Measurements from ENCODE around the gene THSD8.
A peak's percentile ranks its signal among the peaks of the same experiment; 100 is the strongest.
"Not testable (repeated sequence)": the region's sequence is repeated elsewhere in the genome, so short reads cannot be mapped to it uniquely, and the experiment has no call there.

THSD8 gene

DNA sequence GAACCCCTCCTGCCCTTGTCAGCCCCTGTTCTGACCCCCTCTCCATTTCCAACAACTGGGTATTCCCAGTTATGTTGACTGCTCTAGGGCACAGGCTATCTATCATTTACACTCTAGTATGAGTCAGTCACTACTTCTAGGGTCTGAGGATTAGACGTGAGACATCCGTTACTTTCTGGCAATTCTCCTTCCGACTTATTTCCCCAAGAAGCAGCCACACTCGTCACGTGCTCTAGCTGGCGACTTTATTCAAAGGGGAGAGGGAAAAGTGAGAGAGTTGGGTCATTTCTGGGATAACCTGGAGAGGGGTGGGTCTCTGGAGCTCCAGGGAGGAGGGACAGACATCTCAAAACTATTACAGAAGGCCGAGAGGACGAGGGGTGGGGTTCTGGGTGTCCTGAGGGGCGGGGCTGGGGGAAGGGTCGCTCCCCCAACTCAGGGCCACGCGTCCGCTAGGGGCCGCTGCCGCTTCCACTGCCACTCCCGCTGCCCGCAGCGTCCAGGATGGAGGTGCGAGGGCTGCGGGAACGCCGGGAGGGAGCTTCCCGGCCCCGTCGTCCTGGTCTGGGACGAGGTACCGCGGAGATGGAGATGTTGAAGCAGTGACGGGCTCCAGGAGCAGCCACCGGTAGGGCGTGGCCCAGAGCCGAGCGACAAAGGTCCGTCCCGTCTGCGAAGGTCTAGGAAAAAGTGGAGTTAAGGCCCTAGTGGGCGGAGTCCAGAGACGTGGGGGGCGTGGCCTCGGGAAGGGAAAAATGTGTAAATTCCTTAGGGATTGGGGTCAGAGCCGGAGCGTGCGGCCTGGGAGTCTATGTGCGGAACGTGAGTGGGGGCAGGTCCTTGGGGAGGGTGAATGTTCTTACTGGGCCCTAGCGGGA is 23.6 kb downstream of the THSD8 start:
- peak; percentile 91 for DNase-seq (ENCODE audit: low spot score)

- peak; percentile 87 for DNase-seq (ENCODE audit: low spot score)
Measured at GRCh38 chr19:12828494-12828893, 26.6 kb downstream of the THSD8 start.

DNA sequence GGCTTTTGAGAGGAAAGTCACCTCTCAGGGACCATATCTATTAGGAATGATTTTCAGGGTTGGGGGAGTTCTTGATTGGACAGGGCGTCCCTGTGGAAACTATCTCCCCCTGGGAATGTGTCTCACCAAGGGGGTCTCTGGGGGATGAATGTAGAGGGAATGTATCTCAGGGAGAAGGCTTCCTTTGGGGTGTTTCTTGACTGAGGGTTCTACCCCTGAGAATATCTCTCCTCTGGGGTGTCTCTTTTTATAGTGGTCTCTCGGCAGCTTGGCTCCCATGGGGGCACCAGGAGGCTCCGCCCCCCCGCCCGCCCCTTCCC is 31.5 kb downstream of the THSD8 start:
- DNase-seq (ENCODE audit: low spot score) = no peak

GRCh38 chr19:12833738-12834565 is 32.1 kb downstream of the THSD8 start:
- DNase-seq (ENCODE audit: low spot score) = peak; percentile 95

DNA sequence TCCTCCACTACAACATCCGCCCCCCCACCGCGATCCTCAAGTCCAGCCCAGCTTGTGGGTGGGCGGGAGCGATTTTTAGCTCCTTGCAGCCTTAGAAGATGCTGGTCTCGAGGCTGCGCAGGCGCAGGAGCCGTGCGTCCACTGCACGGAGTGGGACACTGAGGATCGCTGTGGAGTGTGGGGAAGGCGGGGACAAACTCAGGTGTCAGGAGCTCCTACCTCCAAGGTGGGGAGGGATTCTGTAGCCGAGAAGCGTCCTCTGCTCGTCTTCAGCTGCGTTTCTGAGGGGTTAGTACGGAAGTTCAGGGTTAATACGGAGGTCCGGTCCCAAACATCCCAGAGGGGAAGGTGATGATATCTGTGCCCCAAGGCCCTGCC is 32.7 kb downstream of the THSD8 start, which contains the start of gene RTBDN:
RTBDN (minus strand) TSS at position 14 of the 378 bp plus-strand sequence. CDS start 4,600 bp downstream, outside the sequence.
- peak; percentile 43 for DNase-seq (ENCODE audit: low spot score)

- DNase-seq (ENCODE audit: low spot score) = peak; percentile 84
Measured at GRCh38 chr19:12834976-12835757, 33.3 kb downstream of the THSD8 start.

- no peak for DNase-seq (ENCODE audit: low spot score)
Measured at GRCh38 chr19:12836529-12836863, 34.6 kb downstream of the THSD8 start.

- no peak for DNase-seq (ENCODE audit: low spot score)
Measured at GRCh38 chr19:12837225-12837624, 35.4 kb downstream of the THSD8 start.

GRCh38 chr19:12838182-12838885 is 36.5 kb downstream of the THSD8 start, which contains the start of gene MAST1:
Gene MAST1, plus strand, starts transcription at chr19:12838515. Its CDS starts 58 bp downstream, at chr19:12838573.
- DNase-seq (ENCODE audit: low spot score) = peak; percentile 89

DNA sequence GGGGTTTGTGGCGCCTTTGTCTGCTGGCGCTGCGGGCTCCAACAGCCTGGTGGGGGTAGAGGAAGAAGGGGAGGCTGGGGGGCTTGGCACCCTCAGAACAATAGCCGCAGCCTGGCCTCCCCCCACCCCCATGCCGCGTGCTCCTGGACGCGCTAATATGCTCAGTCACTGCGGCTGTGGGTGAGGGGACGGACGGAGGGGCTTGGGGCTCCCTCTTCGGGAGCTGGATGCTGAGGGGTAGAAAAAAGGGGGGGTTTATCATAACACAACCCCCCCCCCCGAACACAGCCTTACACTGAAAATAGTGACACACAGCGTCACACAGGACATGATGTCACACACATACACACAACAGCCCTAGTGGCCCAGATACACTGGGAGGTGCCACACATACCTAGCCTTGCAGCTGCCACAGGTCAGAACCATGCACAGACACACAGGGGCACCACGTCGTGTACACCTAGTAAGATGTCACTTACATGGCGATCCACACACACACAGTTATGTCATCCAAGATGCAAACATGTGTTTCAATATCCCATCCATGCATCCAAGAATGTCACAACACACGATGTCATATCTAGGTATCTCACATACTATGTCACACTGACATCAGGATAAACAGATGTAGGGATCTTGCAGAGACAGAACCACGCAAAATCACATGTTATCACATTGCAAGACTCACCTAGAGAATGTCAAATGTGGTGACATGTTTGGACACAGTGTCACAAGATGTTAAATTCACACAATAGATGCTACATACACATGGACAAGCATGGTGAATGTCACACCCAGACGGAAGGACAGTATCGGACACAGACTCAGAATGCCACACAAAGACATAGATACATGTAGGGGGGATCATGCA is 37.3 kb downstream of the THSD8 start:
- DNase-seq (ENCODE audit: low spot score) = no peak

DNA sequence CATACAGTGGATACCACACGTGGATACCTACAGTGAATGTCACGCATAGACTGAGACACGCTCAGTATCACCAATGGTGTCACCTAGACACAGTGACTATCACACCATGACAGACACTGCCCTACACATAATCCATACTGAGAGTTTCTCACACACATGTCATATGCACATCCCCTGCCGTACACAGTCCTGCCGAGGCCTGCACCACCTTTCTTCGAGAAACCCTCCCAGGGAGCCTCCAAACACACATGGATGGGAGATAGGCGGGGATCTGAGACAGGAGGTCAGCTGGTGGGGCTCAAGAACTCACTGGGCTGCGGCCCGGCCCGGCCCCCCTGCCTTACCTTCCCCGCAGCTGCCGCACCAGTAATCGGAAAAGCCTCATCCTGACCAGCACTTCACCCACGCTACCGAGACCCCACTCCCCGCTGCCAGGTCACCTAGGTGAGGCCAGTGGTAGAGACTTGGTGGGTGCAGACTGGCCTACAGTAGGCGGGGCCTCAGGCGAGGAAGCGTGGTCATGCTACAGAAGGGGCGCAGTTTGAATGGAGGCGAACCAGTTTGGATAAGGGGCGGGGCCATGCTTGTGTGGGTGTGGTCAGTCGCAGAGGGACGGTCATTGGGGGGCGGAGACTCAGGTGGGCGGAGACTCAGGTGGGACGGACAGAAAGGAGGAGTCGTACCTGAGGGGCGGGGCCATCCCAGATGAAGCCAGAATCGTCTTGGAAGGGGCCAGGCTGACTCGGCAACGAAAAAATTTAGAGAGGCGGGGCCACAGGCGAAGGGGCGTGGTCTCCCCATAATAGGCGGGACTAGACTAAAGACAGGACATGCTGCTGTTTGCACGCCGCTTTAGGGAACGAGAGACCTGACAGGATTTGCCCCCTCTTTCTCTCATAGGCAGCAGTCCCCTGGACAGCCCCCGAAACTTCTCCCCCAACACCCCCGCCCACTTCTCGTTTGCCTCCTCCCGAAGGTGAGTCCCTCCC is 38.5 kb downstream of the THSD8 start:
- peak; percentile 87 for DNase-seq (ENCODE audit: low spot score)

- peak; percentile 90 for DNase-seq (ENCODE audit: low spot score)
Measured at GRCh38 chr19:12841094-12841493, 39.2 kb downstream of the THSD8 start.

- DNase-seq (ENCODE audit: low spot score) = no peak
Measured at GRCh38 chr19:12842511-12842910, 40.6 kb downstream of the THSD8 start.

- no peak for DNase-seq (ENCODE audit: low spot score)
Measured at GRCh38 chr19:12843328-12843727, 41.5 kb downstream of the THSD8 start.

- no peak for DNase-seq (ENCODE audit: low spot score)
Measured at GRCh38 chr19:12843999-12844732, 42.3 kb downstream of the THSD8 start.

GRCh38 chr19:12846613-12847012 is 44.7 kb downstream of the THSD8 start:
- not testable (repeated sequence) for DNase-seq (ENCODE audit: low spot score)

DNA sequence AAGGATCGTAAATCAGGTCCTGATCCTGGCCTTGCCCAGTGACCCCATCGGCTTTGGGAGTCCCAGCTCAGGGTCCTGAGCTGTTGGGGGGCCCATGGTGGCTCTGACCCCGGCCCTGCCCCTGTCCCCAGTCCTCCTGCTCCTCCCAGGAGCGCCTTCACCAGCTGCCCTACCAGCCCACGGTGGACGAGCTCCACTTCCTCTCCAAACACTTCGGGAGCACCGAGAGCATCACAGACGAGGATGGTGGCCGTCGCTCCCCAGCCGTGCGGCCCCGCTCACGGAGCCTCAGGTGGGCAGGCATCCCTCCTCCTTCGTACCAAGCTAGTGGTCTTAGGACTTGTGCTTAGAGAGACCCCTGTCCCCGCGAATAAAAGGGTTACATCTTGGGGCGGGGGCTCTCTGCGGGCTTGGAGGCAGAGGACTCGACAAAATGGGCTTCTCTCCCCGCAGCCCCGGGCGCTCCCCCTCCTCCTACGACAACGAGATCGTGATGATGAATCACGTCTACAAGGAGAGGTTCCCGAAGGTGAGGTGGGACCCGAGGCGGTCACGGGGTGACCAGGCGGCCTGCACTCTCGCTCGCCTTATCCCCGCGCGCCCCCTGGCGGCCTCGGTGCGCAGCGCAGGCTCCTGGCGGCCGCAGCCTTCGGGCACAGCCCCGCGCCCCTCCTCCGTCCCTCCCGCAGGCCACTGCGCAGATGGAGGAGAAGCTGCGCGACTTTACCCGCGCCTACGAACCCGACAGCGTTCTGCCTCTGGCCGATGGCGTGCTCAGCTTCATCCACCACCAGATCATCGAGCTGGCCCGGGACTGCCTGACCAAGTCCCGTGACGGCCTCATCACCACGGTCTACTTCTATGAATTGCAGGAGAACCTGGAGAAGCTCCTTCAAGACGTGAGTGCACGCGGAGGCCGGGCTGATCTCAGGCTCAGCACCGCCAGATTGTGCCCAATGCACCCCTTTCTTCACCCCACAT is 45.6 kb downstream of the THSD8 start:
- DNase-seq (ENCODE audit: low spot score) = peak; percentile 95
